ENCODE measurements around the gene IL4I1. TPM values are rescaled to one million over a fixed set of nuclear protein-coding genes. Genes with fewer than 3 reads are reported as not detected.
A peak's percentile ranks its signal among the peaks of the same experiment; 100 is the strongest.

IL4I1 gene
- polyA plus RNA-seq, 4 donors = 1.0 to 3.8 (median 1.3) TPM; not detected in 1

GRCh38 chr19:49910179-49910578 is 13.5 kb upstream of the IL4I1 start:
- H3K27me3 ChIP-seq (ENCODE audit: control insufficient read depth in 3 of 3, insufficient read depth in 3 of 3, low read length in 3 of 3) = no peaks in the 10 kb centered on the region
- FAIRE-seq (no peak), DNase-seq (no peak)
- peaks cover 0 to 2% of the 10 kb centered on the region in 2 donors for H3K9me3 ChIP-seq (ENCODE audit: control insufficient read depth in 2 of 2, insufficient read depth in 1 of 2, low read depth in 1 of 2, low read length in 1 of 2)
- H3K27ac ChIP-seq (ENCODE audit: low read depth in 1 of 3, low read length in 2 of 3) = no peak overlapping the region
- no peak overlapping the region for H3K4me3 ChIP-seq (ENCODE audit: low read depth in 1 of 3, low read length in 3 of 3)
- no peaks in the 10 kb centered on the region for H3K4me1 ChIP-seq (ENCODE audit: control insufficient read depth in 3 of 3, insufficient read depth in 2 of 3, low read depth in 1 of 3, low read length in 2 of 3)
- peaks cover 6 to 81% (median 8%) of the 10 kb centered on the region in 3 donors for H3K36me3 ChIP-seq (ENCODE audit: control insufficient read depth in 3 of 3, insufficient read depth in 2 of 3, low read depth in 1 of 3, low read length in 3 of 3)
- WGBS, 3 donors = 87 to 92% (median 90%) methylated on average over 5 of the region's 5 CpGs

GRCh38 chr19:49908480-49909420 is 12.1 kb upstream of the IL4I1 start:
- no peaks in the 10 kb centered on the region for H3K9me3 ChIP-seq (ENCODE audit: control insufficient read depth in 2 of 2, insufficient read depth in 1 of 2, low read depth in 1 of 2, low read length in 1 of 2)
- WGBS, 3 donors = 96 to 97% (median 96%) methylated on average over 36 to 37 of the region's 37 CpGs
- no peak overlapping the region for H3K4me3 ChIP-seq (ENCODE audit: low read depth in 1 of 3, low read length in 3 of 3)
- DNase-seq (no peak), FAIRE-seq (no peak)
- peaks cover 6 to 69% (median 8%) of the 10 kb centered on the region in 3 donors for H3K36me3 ChIP-seq (ENCODE audit: control insufficient read depth in 3 of 3, insufficient read depth in 2 of 3, low read depth in 1 of 3, low read length in 3 of 3)
- H3K27ac ChIP-seq (ENCODE audit: low read depth in 1 of 3, low read length in 2 of 3) = no peak overlapping the region
- no peaks in the 10 kb centered on the region for H3K4me1 ChIP-seq (ENCODE audit: control insufficient read depth in 3 of 3, insufficient read depth in 2 of 3, low read depth in 1 of 3, low read length in 2 of 3)
- no peaks in the 10 kb centered on the region for H3K27me3 ChIP-seq (ENCODE audit: control insufficient read depth in 3 of 3, insufficient read depth in 3 of 3, low read length in 3 of 3)

GRCh38 chr19:49907745-49908446 is 11.2 kb upstream of the IL4I1 start:
- Histone ChIP-seq H3K9me3 (ENCODE audit: control insufficient read depth in 2 of 2, insufficient read depth in 1 of 2, low read depth in 1 of 2, low read length in 1 of 2) (no peaks in the 10 kb centered on the region), H3K4me1 (ENCODE audit: control insufficient read depth in 3 of 3, insufficient read depth in 2 of 3, low read depth in 1 of 3, low read length in 2 of 3) (no peaks in the 10 kb centered on the region), H3K27me3 (ENCODE audit: control insufficient read depth in 3 of 3, insufficient read depth in 3 of 3, low read length in 3 of 3) (no peaks in the 10 kb centered on the region), H3K36me3 (ENCODE audit: control insufficient read depth in 3 of 3, insufficient read depth in 2 of 3, low read depth in 1 of 3, low read length in 3 of 3) (peaks cover 6 to 61% (median 6%) of the 10 kb centered on the region in 3 donors), H3K27ac (ENCODE audit: low read depth in 1 of 3, low read length in 2 of 3) (no peak overlapping the region), H3K4me3 (ENCODE audit: low read depth in 1 of 3, low read length in 3 of 3) (no peak overlapping the region)
- no peak for FAIRE-seq
- no peak for DNase-seq
- 92 to 94% (median 93%) methylated on average over 23 of the region's 23 CpGs for WGBS, 3 donors

- H3K9me3 ChIP-seq (ENCODE audit: control insufficient read depth in 2 of 2, insufficient read depth in 1 of 2, low read depth in 1 of 2, low read length in 1 of 2) = no peaks in the 10 kb centered on the region
- H3K27me3 ChIP-seq (ENCODE audit: control insufficient read depth in 3 of 3, insufficient read depth in 3 of 3, low read length in 3 of 3) = no peaks in the 10 kb centered on the region
- no peak overlapping the region for H3K27ac ChIP-seq (ENCODE audit: low read depth in 1 of 3, low read length in 2 of 3)
- DNase-seq (no peak), FAIRE-seq (no peak)
- no peak overlapping the region for H3K4me3 ChIP-seq (ENCODE audit: low read depth in 1 of 3, low read length in 3 of 3)
- WGBS, 3 donors = 89 to 93% (median 90%) methylated on average over 16 of the region's 16 CpGs
- H3K4me1 ChIP-seq (ENCODE audit: control insufficient read depth in 3 of 3, insufficient read depth in 2 of 3, low read depth in 1 of 3, low read length in 2 of 3) = no peaks in the 10 kb centered on the region
- peaks cover 4 to 55% (median 6%) of the 10 kb centered on the region in 3 donors for H3K36me3 ChIP-seq (ENCODE audit: control insufficient read depth in 3 of 3, insufficient read depth in 2 of 3, low read depth in 1 of 3, low read length in 3 of 3)
Observed at GRCh38 chr19:49906879-49907564, 10.3 kb upstream of the IL4I1 start.

- no peak overlapping the region for H3K27ac ChIP-seq (ENCODE audit: low read depth in 1 of 3, low read length in 2 of 3)
- H3K36me3 ChIP-seq (ENCODE audit: control insufficient read depth in 3 of 3, insufficient read depth in 2 of 3, low read depth in 1 of 3, low read length in 3 of 3) = peaks cover 4 to 32% (median 6%) of the 10 kb centered on the region in 3 donors
- 46 to 54% (median 50%) methylated on average over 6 of the region's 6 CpGs for WGBS, 3 donors
- no peaks in the 10 kb centered on the region for H3K9me3 ChIP-seq (ENCODE audit: control insufficient read depth in 2 of 2, insufficient read depth in 1 of 2, low read depth in 1 of 2, low read length in 1 of 2)
- H3K4me3 ChIP-seq (ENCODE audit: low read depth in 1 of 3, low read length in 3 of 3) = no peak overlapping the region
- DNase-seq = no peak
- FAIRE-seq = no peak
- H3K4me1 ChIP-seq (ENCODE audit: control insufficient read depth in 3 of 3, insufficient read depth in 2 of 3, low read depth in 1 of 3, low read length in 2 of 3) = no peaks in the 10 kb centered on the region
- H3K27me3 ChIP-seq (ENCODE audit: control insufficient read depth in 3 of 3, insufficient read depth in 3 of 3, low read length in 3 of 3) = no peaks in the 10 kb centered on the region
Observed at GRCh38 chr19:49904136-49904535, 7.4 kb upstream of the IL4I1 start.

GRCh38 chr19:49895566-49896297 is 955 bp downstream of the IL4I1 start:
- Histone ChIP-seq H3K27ac (ENCODE audit: low read depth in 1 of 3, low read length in 2 of 3) (no peak overlapping the region), H3K9me3 (ENCODE audit: control insufficient read depth in 2 of 2, insufficient read depth in 1 of 2, low read depth in 1 of 2, low read length in 1 of 2) (no peaks in the 10 kb centered on the region), H3K4me3 (ENCODE audit: low read depth in 1 of 3, low read length in 3 of 3) (no peak overlapping the region), H3K4me1 (ENCODE audit: control insufficient read depth in 3 of 3, insufficient read depth in 2 of 3, low read depth in 1 of 3, low read length in 2 of 3) (peaks cover 0 to 4% (median 0%) of the 10 kb centered on the region in 3 donors), H3K36me3 (ENCODE audit: control insufficient read depth in 3 of 3, insufficient read depth in 2 of 3, low read depth in 1 of 3, low read length in 3 of 3) (no peaks in the 10 kb centered on the region), H3K27me3 (ENCODE audit: control insufficient read depth in 3 of 3, insufficient read depth in 3 of 3, low read length in 3 of 3) (peaks cover 0 to 16% (median 0%) of the 10 kb centered on the region in 3 donors)
- FAIRE-seq (no peak), DNase-seq (no peak)
- 61 to 68% (median 65%) methylated on average over 16 to 17 of the region's 17 CpGs for WGBS, 3 donors

- Histone ChIP-seq H3K4me3 (ENCODE audit: low read depth in 1 of 3, low read length in 3 of 3) (no peak overlapping the region), H3K27me3 (ENCODE audit: control insufficient read depth in 3 of 3, insufficient read depth in 3 of 3, low read length in 3 of 3) (peaks cover 0 to 18% (median 0%) of the 10 kb centered on the region in 3 donors), H3K4me1 (ENCODE audit: control insufficient read depth in 3 of 3, insufficient read depth in 2 of 3, low read depth in 1 of 3, low read length in 2 of 3) (peaks cover 0 to 7% (median 0%) of the 10 kb centered on the region in 3 donors), H3K9me3 (ENCODE audit: control insufficient read depth in 2 of 2, insufficient read depth in 1 of 2, low read depth in 1 of 2, low read length in 1 of 2) (no peaks in the 10 kb centered on the region), H3K36me3 (ENCODE audit: control insufficient read depth in 3 of 3, insufficient read depth in 2 of 3, low read depth in 1 of 3, low read length in 3 of 3) (no peaks in the 10 kb centered on the region), H3K27ac (ENCODE audit: low read depth in 1 of 3, low read length in 2 of 3) (peak overlapping the region in 1 of 3 donors; percentile 14)
- DNase-seq (no peak), FAIRE-seq (no peak)
- WGBS, 3 donors = 64 to 76% (median 73%) methylated on average over 13 to 17 of the region's 17 CpGs
Observed at GRCh38 chr19:49894879-49895565, 1.7 kb downstream of the IL4I1 start.

All from small intestine (tissue), 7 donors.